Thoracic aorta endothelial cell (primary cell): ENCODE measurements around the gene MEP1B. TPM values are rescaled to one million over a fixed set of nuclear protein-coding genes. Genes with fewer than 3 reads are reported as not detected.

Experiments
- small RNA-seq: library from RNA; depleted of rRNA; stranded (forward); fragments of <200 nt; gene quantifications from one replicate; pipeline ENCODE3, GENCODE V24; 2012
- total RNA-seq: library from RNA; depleted of rRNA; stranded (reverse); fragments of >200 nt; gene quantifications from 2 replicates; pipeline ENCODE4 v1.2.3, GENCODE V29; 2012

MEP1B gene
- total RNA-seq: 0.13 TPM in 1 of 2 replicates, not detected in the other

GRCh38 chr18:32189790-32190189, at the start of gene MEP1B:
Gene MEP1B (plus strand): TSS chr18:32190039. CDS start chr18:32190071, 32 bp downstream.

Small RNA genes lying within 50 kb of the gene (small RNA-seq; reads per million reads assigned to genes)
- gene RF00019: not detected
- gene RNA5SP453: not detected

Other genes starting within 250 kb of the MEP1B start
- 69.9 and 71.4 TPM in 2 replicates for gene TRAPPC8, start 246.9 kb upstream of the MEP1B start, total RNA-seq
- 1.5 and 1.6 TPM in 2 replicates for gene RNF125, start 171.2 kb upstream of the MEP1B start, total RNA-seq
- gene RNF138, start 98.2 kb upstream of the MEP1B start, total RNA-seq: 42.8 and 53.1 TPM in 2 replicates